ENCODE data around the gene DMD.
"Not testable (repeated sequence)": the region's sequence is repeated elsewhere in the genome, so short reads cannot be mapped to it uniquely, and the experiment has no call there.

Gene DMD

GRCh38 chrX:33188286-33188685 is 23.1 kb downstream of the DMD start:
- DNase-seq (ENCODE audit: low read depth) = no peak
- TF ChIP-seq, protein P1, sequence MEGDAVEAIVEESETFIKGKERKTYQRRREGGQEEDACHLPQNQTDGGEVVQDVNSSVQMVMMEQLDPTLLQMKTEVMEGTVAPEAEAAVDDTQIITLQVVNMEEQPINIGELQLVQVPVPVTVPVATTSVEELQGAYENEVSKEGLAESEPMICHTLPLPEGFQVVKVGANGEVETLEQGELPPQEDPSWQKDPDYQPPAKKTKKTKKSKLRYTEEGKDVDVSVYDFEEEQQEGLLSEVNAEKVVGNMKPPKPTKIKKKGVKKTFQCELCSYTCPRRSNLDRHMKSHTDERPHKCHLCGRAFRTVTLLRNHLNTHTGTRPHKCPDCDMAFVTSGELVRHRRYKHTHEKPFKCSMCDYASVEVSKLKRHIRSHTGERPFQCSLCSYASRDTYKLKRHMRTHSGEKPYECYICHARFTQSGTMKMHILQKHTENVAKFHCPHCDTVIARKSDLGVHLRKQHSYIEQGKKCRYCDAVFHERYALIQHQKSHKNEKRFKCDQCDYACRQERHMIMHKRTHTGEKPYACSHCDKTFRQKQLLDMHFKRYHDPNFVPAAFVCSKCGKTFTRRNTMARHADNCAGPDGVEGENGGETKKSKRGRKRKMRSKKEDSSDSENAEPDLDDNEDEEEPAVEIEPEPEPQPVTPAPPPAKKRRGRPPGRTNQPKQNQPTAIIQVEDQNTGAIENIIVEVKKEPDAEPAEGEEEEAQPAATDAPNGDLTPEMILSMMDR (conservative IDR thresholded peaks at IDR 0.05; ENCODE audit: low read depth, low read length) = no peak

GRCh38 chrX:33184803-33185202 is 26.5 kb downstream of the DMD start:
- DNase-seq (ENCODE audit: low read depth); H3K4me3 ChIP-seq (ENCODE audit: low read depth, low read length): not testable (repeated sequence)

More at GRCh38 chrX:33188286-33188685, 23.1 kb downstream of the DMD start:
- no peak overlapping the region for H3K4me3 ChIP-seq (ENCODE audit: low read depth, low read length)

GRCh38 chrX:33183361-33183760 is 28.0 kb downstream of the DMD start:
- peak; percentile 87 for DNase-seq (ENCODE audit: low read depth)
- no peak overlapping the region for H3K4me3 ChIP-seq (ENCODE audit: low read depth, low read length)
- TF ChIP-seq, protein P1 (conservative IDR thresholded peaks at IDR 0.05; ENCODE audit: low read depth, low read length) = no peak

- TF ChIP-seq, protein P1 (conservative IDR thresholded peaks at IDR 0.05; ENCODE audit: low read depth, low read length) = no peak
- no peak overlapping the region for H3K4me3 ChIP-seq (ENCODE audit: low read depth, low read length)
- DNase-seq (ENCODE audit: low read depth) = no peak
Measured at GRCh38 chrX:33178690-33179089, 32.7 kb downstream of the DMD start.

DNA sequence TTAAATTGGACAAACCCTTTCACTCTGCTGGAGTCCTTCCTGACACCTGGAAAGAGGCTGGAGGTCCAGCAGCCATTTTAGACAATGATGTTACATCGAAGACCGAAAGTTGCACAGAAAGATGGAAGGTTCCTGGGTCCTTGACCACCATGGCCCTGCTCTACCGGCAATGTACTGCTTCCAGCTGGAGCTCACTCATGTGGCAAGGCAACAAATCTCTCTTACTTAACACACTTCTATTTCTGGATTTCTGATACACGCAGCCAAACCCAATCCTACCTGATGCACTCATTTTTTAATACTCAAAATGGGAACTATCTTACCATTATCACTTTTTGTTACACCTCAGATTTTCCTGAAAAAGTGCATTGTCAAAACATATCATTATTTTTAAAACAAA is 33.1 kb downstream of the DMD start:
- no peak for DNase-seq (ENCODE audit: low read depth)
- TF ChIP-seq, protein P1 (conservative IDR thresholded peaks at IDR 0.05; ENCODE audit: low read depth, low read length) = no peak
- H3K4me3 ChIP-seq (ENCODE audit: low read depth, low read length) = no peak overlapping the region

GRCh38 chrX:33175201-33175600 is 36.1 kb downstream of the DMD start:
- TF ChIP-seq, protein P1 (conservative IDR thresholded peaks at IDR 0.05; ENCODE audit: low read depth, low read length) = no peak
- H3K4me3 ChIP-seq (ENCODE audit: low read depth, low read length) = no peak overlapping the region
- DNase-seq (ENCODE audit: low read depth) = no peak

- DNase-seq (ENCODE audit: low read depth) = no peak
- TF ChIP-seq, protein P1 (conservative IDR thresholded peaks at IDR 0.05; ENCODE audit: low read depth, low read length) = no peak
- H3K4me3 ChIP-seq (ENCODE audit: low read depth, low read length) = no peak overlapping the region
Measured at GRCh38 chrX:33171041-33171440, 40.3 kb downstream of the DMD start.

DNA sequence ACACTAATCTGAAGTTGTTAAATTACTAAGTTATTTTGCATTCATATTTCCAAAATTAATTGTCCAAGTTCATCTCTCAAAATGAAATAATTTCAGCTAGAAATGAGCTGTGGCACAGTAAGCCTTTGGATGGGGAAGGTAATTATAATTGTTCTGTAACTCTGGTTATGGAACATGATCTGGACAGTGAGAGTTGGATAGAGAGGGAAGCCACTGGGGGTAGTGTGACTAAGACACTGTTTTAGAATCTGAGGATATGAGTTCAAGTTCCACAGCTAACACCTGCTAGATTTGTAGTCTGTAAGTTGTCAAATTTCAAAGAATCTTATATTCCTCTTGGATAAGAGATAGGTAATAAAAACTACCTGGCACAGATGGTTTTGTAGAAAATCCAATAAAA is 49.5 kb downstream of the DMD start:
- H3K4me3 ChIP-seq (ENCODE audit: low read depth, low read length) = no peak overlapping the region
- TF ChIP-seq, protein P1 (conservative IDR thresholded peaks at IDR 0.05; ENCODE audit: low read depth, low read length) = no peak
- DNase-seq (ENCODE audit: low read depth) = no peak
